OCI-LY1 (cell line): ENCODE results near the gene C20orf96.
A peak's percentile ranks its signal among the peaks of the same experiment; 100 is the strongest.

Experiments used
- H2AFZ ChIP-seq: fragments of 200-600 bp; sonication (generic), shearing (Covaris generic); 2 replicates; pipeline ENCODE4 v1.6.0; 2014; ENCODE audit warnings: antibody characterized with exemption, mild to moderate bottlenecking, low read length
- H3F3A ChIP-seq: fragments of 200-600 bp; sonication (generic), shearing (Covaris generic); 2 replicates; pipeline ENCODE4 v1.6.0; 2014; ENCODE audit warnings: mild to moderate bottlenecking, antibody characterized with exemption, low read length, moderate library complexity; ENCODE audit not compliant: insufficient read depth
- H3K27ac ChIP-seq: fragments of 200-600 bp; sonication (generic); 2 replicates; pipeline ENCODE4 v1.5.1; 2014; ENCODE audit warnings: low read length, mixed run types, mild to moderate bottlenecking, low read depth; ENCODE audit not compliant: poor library complexity, severe bottlenecking
- H3K27me3 ChIP-seq: fragments of 200-600 bp; sonication (generic); 2 replicates; pipeline ENCODE4 v1.6.0; 2014; ENCODE audit warnings: antibody characterized with exemption, mild to moderate bottlenecking, low read length, moderate library complexity; ENCODE audit not compliant: insufficient read depth
- H3K36me3 ChIP-seq: fragments of 200-600 bp; sonication (generic); 2 replicates; pipeline ENCODE4 v1.6.1; 2014; ENCODE audit warnings: mild to moderate bottlenecking, antibody characterized with exemption, low read length, moderate library complexity, mixed read lengths; ENCODE audit not compliant: insufficient read depth
- H3K4me1 ChIP-seq: fragments of 200-600 bp; sonication (generic); 2 replicates; pipeline ENCODE4 v1.5.1; 2014; ENCODE audit warnings: mild to moderate bottlenecking, low read length, moderate library complexity; ENCODE audit not compliant: insufficient read depth, severe bottlenecking
- H3K4me2 ChIP-seq: fragments of 200-600 bp; sonication (generic), shearing (Covaris generic); 2 replicates; pipeline ENCODE4 v1.6.1; 2014; ENCODE audit warnings: low read length
- H3K4me3 ChIP-seq: fragments of 200-600 bp; sonication (generic); 2 replicates; pipeline ENCODE4 v1.5.1; 2014; ENCODE audit warnings: low read length, low read depth, mild to moderate bottlenecking, mixed read lengths; ENCODE audit not compliant: poor library complexity, severe bottlenecking
- H3K79me2 ChIP-seq: fragments of 200-600 bp; shearing (Covaris generic); 2 replicates; pipeline ENCODE4 v1.6.1; 2016; ENCODE audit warnings: mixed run types, low read length, mixed read lengths; ENCODE audit not compliant: insufficient read depth
- H3K9ac ChIP-seq: fragments of 200-600 bp; sonication (generic), shearing (Covaris generic); 2 replicates; pipeline ENCODE4 v1.6.1; 2014; ENCODE audit warnings: mild to moderate bottlenecking, low read length, mixed read lengths
- H3K9me2 ChIP-seq: fragments of 200-600 bp; sonication (generic), shearing (Covaris generic); 2 replicates; pipeline ENCODE4 v1.6.1; 2014; ENCODE audit warnings: low read depth, mild to moderate bottlenecking, low read length, mixed read lengths
- H3K9me3 ChIP-seq: fragments of 200-600 bp; shearing (Covaris generic); 2 replicates; pipeline ENCODE4 v1.6.1; 2014; ENCODE audit warnings: low read length, mixed read lengths
- H4K20me1 ChIP-seq: fragments of 200-600 bp; sonication (generic), shearing (Covaris generic); 2 replicates; pipeline ENCODE4 v1.6.0; 2016; ENCODE audit warnings: mild to moderate bottlenecking, low read length; ENCODE audit not compliant: insufficient read depth
- EZH2 ChIP-seq: fragments of 200-600 bp; sonication (generic), shearing (Covaris generic); IDR thresholded peaks from 2 replicates; pipeline ENCODE4 v1.8.0; 2017; ENCODE audit warnings: borderline replicate concordance, mixed run types, mild to moderate bottlenecking, antibody characterized with exemption, low read length, moderate library complexity, mixed read lengths
- TF ChIP-seq, protein P1 (sequence below): fragments of 200-600 bp; sonication (generic), shearing (Covaris generic); IDR thresholded peaks from 2 replicates; pipeline ENCODE4 v1.5.1; 2017; ENCODE audit warnings: mild to moderate bottlenecking, antibody characterized with exemption, low read length, moderate library complexity, mixed read lengths

The C20orf96 gene

GRCh38 chr20:330233-331149, 39.9 kb upstream of the C20orf96 start:
- Histone ChIP-seq H3K27me3 (no peaks in the 10 kb centered on the region), H3K36me3 (peaks cover 4% of the 10 kb centered on the region; the same call in 1 of the 2 replicates), H3F3A (no peaks in the 10 kb centered on the region), H2AFZ (no peak overlapping the region), H3K9ac (no peak overlapping the region), H3K9me2 (no peaks in the 10 kb centered on the region), H3K79me2 (no peaks in the 10 kb centered on the region), H3K4me2 (no peak overlapping the region), H4K20me1 (no peaks in the 10 kb centered on the region), H3K4me3 (no peak overlapping the region), H3K4me1 (peaks cover 29% of the 10 kb centered on the region), H3K27ac (peak overlapping the region; percentile 9), H3K9me3 (no peaks in the 10 kb centered on the region)
- no peak for TF ChIP-seq EZH2
- TF ChIP-seq, protein P1, sequence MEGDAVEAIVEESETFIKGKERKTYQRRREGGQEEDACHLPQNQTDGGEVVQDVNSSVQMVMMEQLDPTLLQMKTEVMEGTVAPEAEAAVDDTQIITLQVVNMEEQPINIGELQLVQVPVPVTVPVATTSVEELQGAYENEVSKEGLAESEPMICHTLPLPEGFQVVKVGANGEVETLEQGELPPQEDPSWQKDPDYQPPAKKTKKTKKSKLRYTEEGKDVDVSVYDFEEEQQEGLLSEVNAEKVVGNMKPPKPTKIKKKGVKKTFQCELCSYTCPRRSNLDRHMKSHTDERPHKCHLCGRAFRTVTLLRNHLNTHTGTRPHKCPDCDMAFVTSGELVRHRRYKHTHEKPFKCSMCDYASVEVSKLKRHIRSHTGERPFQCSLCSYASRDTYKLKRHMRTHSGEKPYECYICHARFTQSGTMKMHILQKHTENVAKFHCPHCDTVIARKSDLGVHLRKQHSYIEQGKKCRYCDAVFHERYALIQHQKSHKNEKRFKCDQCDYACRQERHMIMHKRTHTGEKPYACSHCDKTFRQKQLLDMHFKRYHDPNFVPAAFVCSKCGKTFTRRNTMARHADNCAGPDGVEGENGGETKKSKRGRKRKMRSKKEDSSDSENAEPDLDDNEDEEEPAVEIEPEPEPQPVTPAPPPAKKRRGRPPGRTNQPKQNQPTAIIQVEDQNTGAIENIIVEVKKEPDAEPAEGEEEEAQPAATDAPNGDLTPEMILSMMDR = peak; percentile 85

GRCh38 chr20:329851-330232, 39.3 kb upstream of the C20orf96 start:
- no peak overlapping the region for H3K9ac ChIP-seq

GRCh38 chr20:328975-329695, 38.6 kb upstream of the C20orf96 start:
- Histone ChIP-seq H3K9ac (peak overlapping the region; percentile 20; the same call in 1 of the 2 replicates), H3K4me2 (peak overlapping the region; percentile 85), H3K36me3 (peaks cover 4% of the 10 kb centered on the region; the same call in 1 of the 2 replicates), H3K27me3 (no peaks in the 10 kb centered on the region), H3K9me2 (no peaks in the 10 kb centered on the region), H2AFZ (no peak overlapping the region), H3K79me2 (no peaks in the 10 kb centered on the region), H3K27ac (peak overlapping the region; percentile 52), H3K4me3 (peak overlapping the region; percentile 70), H3F3A (no peaks in the 10 kb centered on the region), H4K20me1 (no peaks in the 10 kb centered on the region), H3K9me3 (no peaks in the 10 kb centered on the region), H3K4me1 (peaks cover 29% of the 10 kb centered on the region)
- TF ChIP-seq, protein P1 = no peak
- no peak for TF ChIP-seq EZH2

More at GRCh38 chr20:329851-330232, 39.3 kb upstream of the C20orf96 start:
- no peaks in the 10 kb centered on the region for H3K9me3 ChIP-seq
- H3K4me1 ChIP-seq = peaks cover 29% of the 10 kb centered on the region
- H3K4me2 ChIP-seq = peak overlapping the region; percentile 85; the same call in 1 of the 2 replicates
- no peak overlapping the region for H3K4me3 ChIP-seq
- no peaks in the 10 kb centered on the region for H3K9me2 ChIP-seq
- no peak for TF ChIP-seq EZH2
- TF ChIP-seq, protein P1 = no peak
- H3K79me2 ChIP-seq = no peaks in the 10 kb centered on the region
- peaks cover 4% of the 10 kb centered on the region; the same call in 1 of the 2 replicates for H3K36me3 ChIP-seq
- no peaks in the 10 kb centered on the region for H4K20me1 ChIP-seq
- peak overlapping the region; percentile 52 for H3K27ac ChIP-seq
- H3F3A ChIP-seq = no peaks in the 10 kb centered on the region
- no peak overlapping the region for H2AFZ ChIP-seq
- H3K27me3 ChIP-seq = no peaks in the 10 kb centered on the region
